SK-N-SH (cell line): Measurements from ENCODE around the gene CYP2J2.

Experiments used
- CHD2 ChIP-seq: fragments of 150-350 bp; IDR thresholded peaks from 2 replicates; pipeline ENCODE4 v1.6.1; 2018; ENCODE audit warnings: low read length; ENCODE audit not compliant: partially characterized antibody
- CTCF ChIP-seq: fragments of 200-600 bp; sonication (generic); IDR thresholded peaks from 2 replicates; pipeline ENCODE4 v1.6.1; 2017; ENCODE audit warnings: antibody characterized with exemption, mild to moderate bottlenecking, moderate library complexity
- ELF1 ChIP-seq: IDR thresholded peaks from 2 replicates; pipeline ENCODE4 v1.4.0; 2012
- EP300 ChIP-seq, 2 experiments: IDR thresholded peaks; 2 replicates each; pipeline versions ENCODE4 v1.4.0 to v1.6.1; 2012; ENCODE audit warnings: borderline replicate concordance in 1 of 2, low read depth in 1 of 2, low read length in 1 of 2
- EZH2phosphoT487 ChIP-seq: fragments of 200-600 bp; sonication (generic); IDR thresholded peaks from 2 replicates; pipeline ENCODE4 v1.6.1; 2017; ENCODE audit warnings: low read depth, mixed run types, mild to moderate bottlenecking, antibody characterized with exemption, moderate library complexity, borderline replicate concordance
- MAX ChIP-seq: IDR thresholded peaks from 2 replicates; pipeline ENCODE4 v1.4.0; 2012; ENCODE audit warnings: low read depth
- POLR2AphosphoS5 ChIP-seq: IDR thresholded peaks from 2 replicates; pipeline ENCODE4 v1.6.1; 2012; ENCODE audit warnings: low read depth, low read length
- REST ChIP-seq: IDR thresholded peaks from 2 replicates; pipeline ENCODE4 v1.6.1; 2012; ENCODE audit warnings: mild to moderate bottlenecking, low read depth, low read length, moderate library complexity
- RFX5 ChIP-seq: IDR thresholded peaks from 2 replicates; pipeline ENCODE4 v1.6.1; 2012; ENCODE audit warnings: mild to moderate bottlenecking, improper control_type of control experiment, low read length
- RXRA ChIP-seq: IDR thresholded peaks from 2 replicates; pipeline ENCODE4 v1.4.0; 2012; ENCODE audit warnings: low read depth, mild to moderate bottlenecking, borderline replicate concordance
- USF2 ChIP-seq: fragments of 150-350 bp; IDR thresholded peaks from 2 replicates; pipeline ENCODE4 v1.6.1; 2017; ENCODE audit warnings: antibody characterized with exemption, low read length, low read depth, borderline replicate concordance

GRCh38 chr1:59898927-59899326 is 27.6 kb downstream of the CYP2J2 start:
- TF ChIP-seq CTCF, result no peak
- no peak for TF ChIP-seq EP300 (IDR thresholded peaks at IDR 0.05; ENCODE audit: borderline replicate concordance in 1 of 2, low read depth in 1 of 2, low read length in 1 of 2)
- TF ChIP-seq REST, result no peak
- no peak for TF ChIP-seq CHD2
- TF ChIP-seq RXRA, result no peak
- no peak for TF ChIP-seq EZH2phosphoT487
- no peak for TF ChIP-seq ELF1
- TF ChIP-seq MAX, result no peak
- no peak for TF ChIP-seq POLR2AphosphoS5
- TF ChIP-seq RFX5, result no peak
- no peak for TF ChIP-seq USF2
